Panc1 (cell line): ENCODE results near the gene LAMB4. TPM values are rescaled to one million over a fixed set of nuclear protein-coding genes. Genes with fewer than 3 reads are reported as not detected.

ENCODE experiments used
- ATAC-seq: fragments of 200-7000 bp; cut with Tn5 transposase; 2 replicates; pipeline ENCODE4 v1.9.1; 2020; ENCODE audit warnings: mild to moderate bottlenecking, moderate library complexity
- BruUV-seq: library from RNA; stranded (reverse); fragments of 400-500 nt; replicated peaks from 2 replicates; lab custom pipeline; 2021; lab: Mats Ljungman, UMichigan
- CTCF ChIA-PET: fragments of 300-600 bp; sonication (Branson Sonifier 250); formaldehyde crosslinking; loops from one replicate; lab custom pipeline; 2022; ENCODE audit warnings: antibody characterized with exemption; lab: Charles Lee
- POLR2A ChIA-PET: fragments of 300-600 bp; sonication (Branson Sonifier 250); formaldehyde crosslinking; loops from one replicate; lab custom pipeline; 2022; ENCODE audit warnings: antibody characterized with exemption; lab: Charles Lee
- DNase-seq: peaks from one replicate; pipeline ENCODE4 v3.0.0-alpha.2; 2010; ENCODE audit warnings: low read depth, low spot score
- H3K27ac ChIP-seq: 2 replicates; pipeline ENCODE4 v1.5.1; 2011; ENCODE audit warnings: mild to moderate bottlenecking, low read length, inconsistent platforms
- H3K27me3 ChIP-seq: fragments of 200-500 bp; sonication (Bioruptor generic); 2 replicates; pipeline ENCODE4 v1.6.0; 2014; ENCODE audit warnings: low read length, inconsistent platforms; ENCODE audit not compliant: control insufficient read depth, insufficient read depth
- H3K36me3 ChIP-seq: fragments of 200-500 bp; sonication (Bioruptor generic); 2 replicates; pipeline ENCODE4 v1.5.1; 2014; ENCODE audit warnings: inconsistent platforms, mild to moderate bottlenecking, low read length, moderate library complexity; ENCODE audit not compliant: control insufficient read depth, insufficient read depth
- H3K4me1 ChIP-seq: 2 replicates; pipeline ENCODE4 v1.5.1; 2011; ENCODE audit warnings: inconsistent platforms, mild to moderate bottlenecking, low read length, moderate library complexity; ENCODE audit not compliant: control insufficient read depth, insufficient read depth
- H3K4me3 ChIP-seq, 2 experiments: 2 replicates each; pipeline ENCODE4 v1.5.1; 2011 to 2012; ENCODE audit warnings: low read depth in 2 of 2, low read length in 2 of 2, mild to moderate bottlenecking in 2 of 2, inconsistent platforms in 1 of 2, moderate library complexity in 1 of 2
- H3K9me3 ChIP-seq: fragments of 200-500 bp; sonication (Bioruptor generic); 2 replicates; pipeline ENCODE4 v1.5.1; 2014; ENCODE audit warnings: low read depth, mild to moderate bottlenecking, inconsistent platforms, low read length, moderate library complexity; ENCODE audit not compliant: control insufficient read depth, insufficient read depth
- CTCF ChIP-seq: fragments of 450-650 bp; IDR thresholded peaks from 2 replicates; pipeline ENCODE4 v1.5.1; 2017; ENCODE audit warnings: mild to moderate bottlenecking
- POLR2AphosphoS5 ChIP-seq: IDR thresholded peaks from 2 replicates; pipeline ENCODE4 v1.6.1; 2012; ENCODE audit warnings: mild to moderate bottlenecking, low read depth, low read length, moderate library complexity
- REST ChIP-seq, 2 experiments: IDR thresholded peaks; 2 replicates each; pipeline ENCODE4 v1.6.1; 2011 to 2012; ENCODE audit warnings: low read depth in 2 of 2, control low read depth in 1 of 2, low read length in 1 of 2, mild to moderate bottlenecking in 1 of 2, moderate library complexity in 1 of 2; ENCODE audit not compliant: insufficient read depth in 1 of 2
- SIN3A ChIP-seq: IDR thresholded peaks from 2 replicates; pipeline ENCODE4 v1.6.1; 2012; ENCODE audit warnings: low read depth, mild to moderate bottlenecking, low read length, moderate library complexity, borderline replicate concordance; ENCODE audit not compliant: insufficient read depth
- TCF7L2 ChIP-seq: IDR thresholded peaks from 2 replicates; pipeline ENCODE4 v1.6.1; 2011; ENCODE audit warnings: mild to moderate bottlenecking, low read depth, low read length, inconsistent platforms
- in situ Hi-C: cut with HindIII; loops from 2 replicates; pipeline ENCODE4 v1.10.0; 2016; ENCODE audit warnings: low sequenced_read_pairs, low pct_unique_long_range_greater_than_20kb
- intact Hi-C: fragments of 100-400 bp; cut with micrococcal nuclease; formaldehyde crosslinking; loops from one replicate; pipeline ENCODE4 v1.10.0; 2022; ENCODE audit not compliant: unreplicated experiment
- total RNA-seq: library from RNA; stranded (reverse); gene quantifications from one replicate; pipeline ENCODE4 v1.2.1, GENCODE V29; 2021; ENCODE audit not compliant: unreplicated experiment

Gene LAMB4
- total RNA-seq, 1 experiment from 2014 or later = not detected

GRCh38 chr7:108142180-108142579 lies 12.0 kb upstream of the LAMB4 start:
- no peak overlapping the region for H3K27ac ChIP-seq
- DNase-seq (no peak), ATAC-seq (no peak)
- intact Hi-C loops = loop anchor here (10.0 kb wide), 1 partner anchor 207 kb away; no protein-coding TSS in a partner anchor
- no peaks in the 10 kb centered on the region for H3K27me3 ChIP-seq
- CTCF ChIA-PET = no interaction called here
- H3K4me3 ChIP-seq = no peak overlapping the region
- H3K36me3 ChIP-seq = no peaks in the 10 kb centered on the region
- TF ChIP-seq SIN3A (no peak), POLR2AphosphoS5 (no peak), TCF7L2 (no peak), REST (IDR thresholded peaks at IDR 0.05; ENCODE audit: insufficient read depth in 1 of 2, low read depth in 2 of 2, low read length in 1 of 2) (no peak), CTCF (no peak)
- no peaks in the 10 kb centered on the region for H3K9me3 ChIP-seq
- BruUV-seq = no TSS peak
- in situ Hi-C loops = no loop called here
- peaks cover 4% of the 10 kb centered on the region; the same call in 1 of the 2 replicates for H3K4me1 ChIP-seq
- POLR2A ChIA-PET = no interaction called here

GRCh38 chr7:108140671-108141070 lies 10.5 kb upstream of the LAMB4 start:
- no peak overlapping the region for H3K27ac ChIP-seq
- intact Hi-C loops = loop anchor here (10.0 kb wide), 1 partner anchor 206 kb away; no protein-coding TSS in a partner anchor
- no peaks in the 10 kb centered on the region for H3K4me1 ChIP-seq
- no TSS peak for BruUV-seq
- in situ Hi-C loops = no loop called here
- ChIA-PET POLR2A (no interaction called here), CTCF (no interaction called here)
- TF ChIP-seq CTCF (no peak), SIN3A (no peak), TCF7L2 (no peak), REST (IDR thresholded peaks at IDR 0.05; ENCODE audit: insufficient read depth in 1 of 2, low read depth in 2 of 2, low read length in 1 of 2) (no peak), POLR2AphosphoS5 (no peak)
- H3K9me3 ChIP-seq = no peaks in the 10 kb centered on the region
- no peaks in the 10 kb centered on the region for H3K27me3 ChIP-seq
- no peak for ATAC-seq
- no peak for DNase-seq
- no peaks in the 10 kb centered on the region for H3K36me3 ChIP-seq
- no peak overlapping the region for H3K4me3 ChIP-seq
